ENCODE results near the gene RPS24.

RPS24 gene

DNA sequence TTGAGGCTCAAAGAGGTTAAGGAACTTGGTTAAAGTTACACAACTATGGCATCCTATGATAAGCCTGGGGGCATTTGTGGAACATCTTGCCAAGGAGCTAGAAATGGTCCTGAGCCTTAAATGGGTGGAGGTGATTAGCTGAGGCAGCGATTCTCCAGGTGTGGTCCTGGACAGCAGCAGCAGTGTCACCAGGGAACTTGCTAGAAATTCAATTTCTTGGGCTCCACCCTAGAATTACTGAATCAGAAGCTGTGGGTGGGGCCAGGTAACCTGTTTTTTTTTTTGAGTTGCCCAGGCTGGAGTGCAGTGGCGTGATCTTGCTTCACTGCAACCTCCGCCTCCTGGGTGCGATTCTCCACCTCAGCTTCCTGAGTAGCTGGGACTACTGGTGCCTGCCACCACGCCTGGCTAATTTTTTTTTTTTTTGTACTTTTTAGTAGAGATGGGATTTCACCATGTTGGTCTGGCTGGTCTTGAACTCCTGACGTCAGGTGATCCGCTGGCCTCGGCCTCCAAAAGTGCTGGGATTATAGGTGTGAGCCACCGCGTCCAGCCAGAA lies 13.1 kb downstream of the RPS24 start:
- no peak for DNase-seq (ENCODE audit: low read depth)
- in situ Hi-C loops (cut with HindIII; ENCODE audit: low sequenced_read_pairs) = loop anchor here (5.0 to 10.0 kb wide), 4 partner anchors 708 to 1146 kb away; no protein-coding TSS in a partner anchor
- H3K4me3 ChIP-seq (ENCODE audit: low read depth, low read length) = no peak overlapping the region
- TF ChIP-seq, protein P1, sequence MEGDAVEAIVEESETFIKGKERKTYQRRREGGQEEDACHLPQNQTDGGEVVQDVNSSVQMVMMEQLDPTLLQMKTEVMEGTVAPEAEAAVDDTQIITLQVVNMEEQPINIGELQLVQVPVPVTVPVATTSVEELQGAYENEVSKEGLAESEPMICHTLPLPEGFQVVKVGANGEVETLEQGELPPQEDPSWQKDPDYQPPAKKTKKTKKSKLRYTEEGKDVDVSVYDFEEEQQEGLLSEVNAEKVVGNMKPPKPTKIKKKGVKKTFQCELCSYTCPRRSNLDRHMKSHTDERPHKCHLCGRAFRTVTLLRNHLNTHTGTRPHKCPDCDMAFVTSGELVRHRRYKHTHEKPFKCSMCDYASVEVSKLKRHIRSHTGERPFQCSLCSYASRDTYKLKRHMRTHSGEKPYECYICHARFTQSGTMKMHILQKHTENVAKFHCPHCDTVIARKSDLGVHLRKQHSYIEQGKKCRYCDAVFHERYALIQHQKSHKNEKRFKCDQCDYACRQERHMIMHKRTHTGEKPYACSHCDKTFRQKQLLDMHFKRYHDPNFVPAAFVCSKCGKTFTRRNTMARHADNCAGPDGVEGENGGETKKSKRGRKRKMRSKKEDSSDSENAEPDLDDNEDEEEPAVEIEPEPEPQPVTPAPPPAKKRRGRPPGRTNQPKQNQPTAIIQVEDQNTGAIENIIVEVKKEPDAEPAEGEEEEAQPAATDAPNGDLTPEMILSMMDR (IDR thresholded peaks at IDR 0.05; ENCODE audit: low read depth, low read length, missing control alignments) = no peak

DNA sequence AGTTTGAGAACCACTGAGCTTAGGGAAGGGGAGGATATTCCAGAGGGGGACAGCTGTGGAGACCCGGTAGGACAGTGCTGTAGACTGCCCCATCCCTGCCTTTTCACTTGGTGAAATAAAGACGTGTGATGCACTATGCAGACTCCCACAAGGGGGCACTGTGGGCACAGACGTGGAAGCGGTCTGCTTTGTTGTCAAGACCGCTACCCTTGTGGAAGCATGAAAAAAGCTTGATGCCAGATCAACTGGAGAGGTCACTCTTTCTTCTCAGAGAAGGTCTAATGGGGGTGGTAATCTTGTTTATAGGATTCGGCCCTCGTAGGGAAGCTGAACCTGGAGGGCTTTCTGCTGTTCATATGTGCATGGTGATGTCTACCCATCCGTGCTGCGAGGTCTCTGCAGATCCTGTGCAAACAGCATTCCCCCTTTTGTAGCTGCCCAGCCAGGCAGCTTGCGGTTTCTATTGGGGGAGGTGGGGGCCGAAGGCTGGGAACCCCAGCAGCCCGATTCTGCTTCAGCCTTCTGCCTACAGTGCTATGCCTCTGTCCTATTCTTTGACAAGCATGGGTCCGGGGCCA lies 13.7 kb downstream of the RPS24 start:
- in situ Hi-C loops (cut with HindIII; ENCODE audit: low sequenced_read_pairs) = loop anchor here (5.0 to 10.0 kb wide), 4 partner anchors 707 to 1145 kb away; no protein-coding TSS in a partner anchor
- DNase-seq (ENCODE audit: low read depth) = peak; percentile 83

DNA sequence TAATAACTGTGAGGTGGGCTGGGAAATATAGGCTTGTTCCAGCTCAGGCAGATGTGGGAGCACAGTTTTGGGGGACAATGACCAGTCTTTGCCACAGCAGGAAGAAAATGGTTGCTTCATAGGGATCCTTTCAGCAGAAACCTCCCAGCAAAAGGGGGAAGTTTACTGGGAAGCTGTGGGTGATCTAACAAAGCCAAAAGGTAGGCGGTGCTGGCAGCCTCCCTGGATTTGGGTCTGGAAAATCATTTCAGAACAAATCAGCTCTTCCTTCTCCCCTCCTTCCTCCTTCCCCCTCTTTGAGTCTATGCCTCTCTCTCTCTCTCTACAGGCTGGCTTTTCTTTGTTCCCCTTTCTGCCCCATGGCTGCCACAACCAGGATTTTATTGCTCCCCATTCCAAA lies 16.2 kb downstream of the RPS24 start:
- H3K4me3 ChIP-seq (ENCODE audit: low read depth, low read length) = no peak overlapping the region
- TF ChIP-seq, protein P1 (IDR thresholded peaks at IDR 0.05; ENCODE audit: low read depth, low read length, missing control alignments) = no peak
- in situ Hi-C loops (cut with HindIII; ENCODE audit: low sequenced_read_pairs) = loop anchor here (5.0 to 10.0 kb wide), 4 partner anchors 705 to 1142 kb away; no protein-coding TSS in a partner anchor
- DNase-seq (ENCODE audit: low read depth) = no peak

More for the DNA sequence above, 13.7 kb downstream of the RPS24 start:
- TF ChIP-seq, protein P1 (IDR thresholded peaks at IDR 0.05; ENCODE audit: low read depth, low read length, missing control alignments) = peak; percentile 91
- H3K4me3 ChIP-seq (ENCODE audit: low read depth, low read length) = no peak overlapping the region

DNA sequence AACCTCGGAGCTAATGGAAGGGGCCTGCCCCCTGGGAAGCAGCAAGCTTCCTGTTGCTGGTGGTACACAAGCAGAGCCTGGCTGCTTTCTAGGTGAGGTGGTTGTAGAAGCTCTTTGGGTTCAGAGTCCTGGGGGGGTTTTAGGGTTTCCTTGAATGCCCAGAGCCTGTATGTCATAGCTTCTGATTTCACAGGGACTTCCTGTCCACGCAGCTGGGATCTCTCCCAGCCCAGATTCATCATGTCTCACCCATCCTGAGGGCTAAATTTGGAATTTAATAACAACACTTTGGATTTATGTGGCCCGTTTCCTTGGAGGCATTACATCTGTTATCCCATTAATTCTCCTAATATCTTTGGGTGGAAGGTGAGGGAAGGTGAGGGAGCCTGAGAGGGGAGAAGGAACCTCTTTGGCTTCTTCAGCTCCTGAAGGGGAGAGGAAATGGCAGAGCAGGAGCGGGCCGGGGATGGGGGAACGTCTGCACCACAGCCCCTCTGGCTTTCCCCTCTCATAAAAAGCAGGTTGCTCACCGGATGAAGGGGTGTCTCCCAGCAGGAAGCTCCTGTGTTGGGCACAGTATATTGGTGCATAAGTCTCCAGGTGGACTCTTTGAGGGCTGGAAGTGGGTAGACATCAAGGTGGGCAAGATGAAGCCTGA lies 19.7 kb downstream of the RPS24 start:
- no peak for DNase-seq (ENCODE audit: low read depth)
- no peak overlapping the region for H3K4me3 ChIP-seq (ENCODE audit: low read depth, low read length)
- in situ Hi-C loops (cut with HindIII; ENCODE audit: low sequenced_read_pairs) = no loop called here
- TF ChIP-seq, protein P1 (IDR thresholded peaks at IDR 0.05; ENCODE audit: low read depth, low read length, missing control alignments) = no peak

DNA sequence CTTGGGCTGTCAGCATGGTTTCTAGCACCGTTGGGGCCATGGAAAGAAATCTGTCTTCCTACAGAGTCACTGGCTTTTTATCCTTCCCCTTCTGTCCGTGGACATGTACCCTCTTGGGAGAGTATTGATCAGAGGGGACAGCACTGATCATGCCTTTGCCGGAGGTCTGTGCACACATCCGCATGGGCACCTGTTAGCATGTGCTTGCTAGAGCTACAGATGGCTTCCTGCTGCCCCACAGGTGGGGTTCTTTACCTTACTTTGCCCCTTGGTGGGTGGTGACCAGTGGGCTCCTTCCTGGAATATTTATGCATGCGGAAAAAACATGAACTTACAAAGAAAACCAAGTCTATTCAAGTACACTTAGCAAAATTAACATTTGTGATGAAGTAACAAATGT lies 24.9 kb downstream of the RPS24 start:
- in situ Hi-C loops (cut with HindIII; ENCODE audit: low sequenced_read_pairs) = no loop called here
- TF ChIP-seq, protein P1 (IDR thresholded peaks at IDR 0.05; ENCODE audit: low read depth, low read length, missing control alignments) = no peak

DNA sequence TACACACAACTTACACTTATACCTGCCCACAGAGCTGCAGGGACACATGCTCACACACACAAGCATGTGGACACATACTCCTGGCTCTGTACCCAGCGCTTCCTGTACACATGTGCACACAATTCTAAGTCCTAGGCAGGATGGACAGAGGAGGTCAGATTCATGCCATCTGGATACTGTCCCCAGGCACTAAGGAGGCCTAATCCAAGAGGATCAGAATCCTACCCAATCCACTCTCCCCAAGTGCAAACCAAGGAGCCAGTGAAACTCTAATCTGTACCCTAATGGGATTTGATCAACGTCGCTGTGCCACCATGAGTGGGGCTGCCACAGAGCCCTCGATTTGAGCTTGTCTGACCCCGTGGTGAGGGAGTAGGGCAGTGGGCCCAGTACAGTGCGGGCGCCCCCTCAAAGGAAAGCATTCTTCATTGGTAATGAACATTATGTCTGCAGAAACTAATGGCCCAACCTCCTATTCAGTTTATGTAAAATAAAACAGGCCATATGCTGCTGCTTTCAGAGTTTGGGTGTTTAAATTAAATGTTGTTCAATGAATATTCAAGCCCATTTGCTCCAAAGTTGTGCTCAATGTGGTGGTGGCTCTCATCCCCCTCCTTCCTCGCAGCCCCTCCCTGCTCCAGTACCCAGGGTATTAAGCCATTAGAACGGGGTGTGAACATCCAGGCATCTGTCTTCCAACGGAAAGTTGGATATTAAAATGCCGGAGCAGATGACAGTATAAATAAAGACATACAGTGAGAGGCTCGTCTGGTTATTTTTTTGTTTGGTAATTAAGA lies 26.4 kb downstream of the RPS24 start:
- H3K4me3 ChIP-seq (ENCODE audit: low read depth, low read length) = no peak overlapping the region
- TF ChIP-seq, protein P1 (IDR thresholded peaks at IDR 0.05; ENCODE audit: low read depth, low read length, missing control alignments) = no peak
- DNase-seq (ENCODE audit: low read depth) = no peak
- in situ Hi-C loops (cut with HindIII; ENCODE audit: low sequenced_read_pairs) = no loop called here

More for the DNA sequence above, 24.9 kb downstream of the RPS24 start:
- no peak overlapping the region for H3K4me3 ChIP-seq (ENCODE audit: low read depth, low read length)
- no peak for DNase-seq (ENCODE audit: low read depth)
